Activated naive CD4-positive, alpha-beta T cell treated with anti-CD3 and anti-CD28 coated beads, Interleukin-2, amount 10 ng/mL, durations not matched to agents 7 days and 5 days (primary cell): Measurements from ENCODE around the gene ZNF771.
A peak's percentile ranks its signal among the peaks of the same experiment; 100 is the strongest.

Experiments used
- CTCF ChIA-PET: fragments of 350-600 bp; sonication (Branson Sonifier 250); formaldehyde crosslinking; loops from one replicate; lab custom pipeline; 2021; ENCODE audit warnings: antibody characterized with exemption; lab: Charles Lee
- DNase-seq: peaks from one replicate; pipeline ENCODE4 v3.0.0-alpha.2; 2020
- H3K27ac Mint-ChIP-seq: one replicate; pipeline ENCODE4 v1.8.0; 2021; ENCODE audit warnings: mild to moderate bottlenecking, moderate library complexity, mixed read lengths
- H3K27me3 Mint-ChIP-seq: one replicate; pipeline ENCODE4 v1.8.0; 2021; ENCODE audit warnings: mild to moderate bottlenecking, mixed read lengths
- H3K36me3 Mint-ChIP-seq: one replicate; pipeline ENCODE4 v1.8.0; 2021; ENCODE audit warnings: mixed read lengths
- H3K4me1 Mint-ChIP-seq: one replicate; pipeline ENCODE4 v1.8.0; 2021; ENCODE audit warnings: mixed read lengths
- H3K4me3 Mint-ChIP-seq: one replicate; pipeline ENCODE4 v1.8.0; 2021; ENCODE audit warnings: mild to moderate bottlenecking, moderate library complexity, mixed read lengths
- H3K9me3 Mint-ChIP-seq: one replicate; pipeline ENCODE4 v1.8.0; 2021; ENCODE audit warnings: mixed read lengths

Gene ZNF771

DNA sequence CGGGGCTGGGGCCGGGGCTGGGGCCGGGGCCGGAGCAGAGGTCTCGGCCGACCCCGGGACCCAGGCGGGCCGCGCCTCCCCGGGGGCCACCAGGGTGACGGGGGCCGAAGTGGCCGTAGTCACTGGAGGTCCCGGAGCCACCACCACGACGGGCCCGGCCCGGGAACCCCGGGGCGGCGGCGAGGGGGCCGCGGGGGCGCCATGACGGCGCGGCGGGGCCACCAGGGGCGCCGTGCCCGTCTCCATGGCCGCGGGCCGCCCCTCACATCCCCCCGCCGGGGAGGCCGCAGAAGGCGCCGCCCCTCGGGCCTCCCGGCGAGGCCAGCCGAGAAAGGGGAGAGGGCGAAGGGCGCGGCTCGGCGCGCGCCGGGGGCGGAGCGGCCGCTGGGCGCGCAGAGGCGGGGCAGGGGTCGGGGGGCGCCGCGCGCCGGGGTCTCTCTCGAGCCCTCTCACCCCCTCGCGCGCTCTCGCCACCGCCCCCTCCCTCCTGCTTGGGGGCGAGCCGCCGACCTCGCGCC, 37.4 kb upstream of the ZNF771 start:
- Mint-ChIP-seq H3K9me3 (no peaks in the 10 kb centered on the region), H3K27me3 (no peaks in the 10 kb centered on the region), H3K27ac (no peak overlapping the region), H3K4me1 (peaks cover 50% of the 10 kb centered on the region), H3K36me3 (peaks cover 23% of the 10 kb centered on the region), H3K4me3 (peak overlapping the region; percentile 80)
- CTCF ChIA-PET = interaction anchor here (1.2 to 1.8 kb wide), 2 partner anchors 27 to 39 kb away, joined by 3 to 8 read pairs; no protein-coding TSS in a partner anchor
- no peak for DNase-seq

DNA sequence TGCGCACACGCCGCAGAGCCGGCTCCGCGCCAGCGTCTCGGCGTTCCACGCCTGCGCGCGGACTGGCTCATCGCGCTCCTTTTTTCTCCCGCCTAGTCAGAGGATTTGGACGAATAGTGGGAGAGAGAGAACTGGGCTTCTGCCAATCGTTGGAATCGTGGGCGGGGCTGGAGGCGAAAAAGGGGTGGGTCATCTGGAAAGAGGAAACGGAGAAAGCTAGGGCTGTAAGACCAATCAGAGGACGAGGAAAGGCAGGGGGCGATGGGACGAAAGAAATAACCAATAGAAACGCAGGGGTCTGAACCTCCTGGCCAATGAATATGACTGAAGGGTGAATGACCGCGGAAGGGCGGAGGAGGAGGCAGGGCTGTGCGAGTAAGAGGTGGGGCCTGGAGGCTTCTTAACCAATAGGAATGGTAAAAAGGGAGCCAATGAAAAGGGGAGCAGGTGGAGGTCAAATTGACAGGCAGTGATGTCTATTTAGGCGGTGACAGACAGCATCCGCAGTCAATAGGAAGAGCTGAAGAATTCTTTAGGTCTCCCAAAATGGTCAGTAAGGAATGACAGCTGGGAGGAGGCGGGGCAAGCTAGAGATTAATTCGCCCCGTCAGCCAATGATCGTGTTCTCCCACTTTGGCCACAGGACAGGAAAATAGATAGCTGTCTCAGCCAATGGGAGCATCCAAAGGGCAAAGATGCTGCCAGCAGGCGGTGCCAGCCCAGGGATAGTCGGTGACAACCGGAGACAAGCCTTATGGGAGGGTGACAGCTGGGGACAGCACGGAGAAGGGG, 36.8 kb upstream of the ZNF771 start, which contains the start of gene TBC1D10B:
TSS of gene TBC1D10B (minus strand) at position 39 of the 792 bp plus-strand sequence. CDS start 311 bp downstream, outside the sequence.
- H3K36me3 Mint-ChIP-seq = peaks cover 18% of the 10 kb centered on the region
- DNase-seq = peak; percentile 100
- H3K9me3 Mint-ChIP-seq = no peaks in the 10 kb centered on the region
- H3K27me3 Mint-ChIP-seq = no peaks in the 10 kb centered on the region
- peaks cover 46% of the 10 kb centered on the region for H3K4me1 Mint-ChIP-seq
- CTCF ChIA-PET = interaction anchor here (0.7 to 1.7 kb wide), 6 partner anchors 10 to 39 kb away, joined by 3 to 12 read pairs (median 3); partner anchors contain the start of gene SEPTIN1
- H3K27ac Mint-ChIP-seq = peak within 1 kb of the TSS; percentile 92
- peak within 1 kb of the TSS; percentile 87 for H3K4me3 Mint-ChIP-seq

DNA sequence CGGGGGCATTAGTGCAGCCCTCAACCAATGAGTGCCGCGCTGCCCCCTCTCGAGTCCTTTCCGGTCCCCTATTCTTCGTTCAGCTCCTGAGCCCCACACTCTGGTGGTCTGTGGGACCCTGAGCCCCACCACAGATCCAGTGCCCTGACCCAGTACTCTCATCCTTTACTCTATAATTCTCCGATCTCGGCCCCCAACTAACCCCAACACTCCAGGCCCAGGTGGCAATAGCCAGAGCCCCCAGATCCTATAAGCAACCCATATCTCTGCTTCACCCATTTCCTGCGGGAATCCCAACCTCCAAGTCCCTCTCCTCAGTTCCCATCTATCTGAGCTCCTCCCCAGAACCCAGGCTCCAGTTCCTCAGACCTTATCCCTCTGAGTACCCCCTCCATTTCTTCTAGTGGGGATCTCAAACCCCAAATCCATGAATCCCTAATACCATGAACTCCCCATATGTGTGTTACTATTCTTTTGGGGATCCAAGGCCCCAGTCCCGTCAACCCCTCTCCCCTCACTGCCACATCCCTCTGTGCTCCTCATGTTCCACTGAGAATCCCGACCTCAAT, 36.1 kb upstream of the ZNF771 start:
- H3K27me3 Mint-ChIP-seq = no peaks in the 10 kb centered on the region
- CTCF ChIA-PET = interaction anchor here (0.6 to 1.7 kb wide), 8 partner anchors 9 to 102 kb away, joined by 3 to 12 read pairs (median 3); partner anchors contain the start of gene SEPTIN1
- no peaks in the 10 kb centered on the region for H3K9me3 Mint-ChIP-seq
- peaks cover 45% of the 10 kb centered on the region for H3K4me1 Mint-ChIP-seq
- H3K27ac Mint-ChIP-seq = peak overlapping the region; percentile 92
- no peak for DNase-seq
- H3K4me3 Mint-ChIP-seq = peak overlapping the region; percentile 80
- peaks cover 18% of the 10 kb centered on the region for H3K36me3 Mint-ChIP-seq

DNA sequence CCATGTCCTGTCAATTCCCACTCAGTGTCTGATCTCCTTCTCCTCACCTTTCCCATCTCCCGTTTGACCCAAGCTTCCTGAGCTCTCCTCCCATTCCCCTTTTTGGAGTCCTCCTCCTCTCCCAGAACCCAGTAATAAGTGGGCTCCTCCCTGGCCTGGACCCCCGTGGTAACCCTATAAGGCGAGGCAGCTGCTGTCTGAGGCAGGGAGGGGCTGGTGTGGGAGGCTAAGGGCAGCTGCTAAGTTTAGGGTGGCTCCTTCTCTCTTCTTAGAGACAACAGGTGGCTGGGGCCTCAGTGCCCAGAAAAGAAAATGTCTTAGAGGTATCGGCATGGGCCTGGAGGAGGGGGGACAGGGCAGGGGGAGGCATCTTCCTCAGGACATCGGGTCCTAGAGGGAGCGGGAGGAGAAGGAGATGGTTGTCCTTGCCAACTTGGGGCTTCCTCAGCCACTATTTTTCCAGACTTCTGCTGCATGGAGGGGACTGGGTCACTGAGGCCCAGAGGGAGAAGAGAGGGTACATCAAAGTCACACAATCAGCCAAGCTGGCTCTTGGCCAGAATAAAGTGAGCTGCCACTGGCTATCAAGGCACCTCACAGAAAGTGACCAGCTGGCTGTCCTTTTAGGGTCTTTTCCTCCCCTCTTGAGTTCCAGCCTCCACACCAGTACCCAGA, 35.2 kb upstream of the ZNF771 start:
- CTCF ChIA-PET = interaction anchor here (0.6 to 1.7 kb wide), 4 partner anchors 10 to 101 kb away, joined by 3 to 12 read pairs (median 3); partner anchors contain the start of gene SEPTIN1

DNA sequence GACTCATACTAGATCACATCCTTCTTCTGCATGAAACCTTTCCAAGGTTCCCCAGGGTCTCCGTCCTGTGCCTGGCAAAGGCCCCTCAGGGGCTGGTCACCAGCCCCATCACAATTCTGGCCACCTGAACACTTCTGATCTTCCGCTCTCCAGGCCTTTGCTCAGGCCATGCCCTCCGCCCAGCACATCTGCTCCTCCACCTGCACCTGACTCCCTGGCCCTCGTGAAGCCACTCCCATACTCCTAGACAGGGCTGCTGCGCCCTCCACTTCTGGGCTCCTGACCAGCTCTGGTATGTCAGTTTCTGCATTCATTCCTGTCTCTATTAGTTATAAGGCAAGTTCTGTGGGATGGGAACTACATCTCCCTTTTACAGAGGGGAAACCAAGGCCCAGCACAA, 34.7 kb upstream of the ZNF771 start:
- CTCF ChIA-PET = interaction anchor here (1.5 kb wide), 1 partner anchor 16 kb away, joined by 3 read pairs; no protein-coding TSS in a partner anchor
- Mint-ChIP-seq H3K9me3 (no peaks in the 10 kb centered on the region), H3K4me1 (peaks cover 44% of the 10 kb centered on the region), H3K36me3 (peaks cover 14% of the 10 kb centered on the region), H3K4me3 (peak overlapping the region; percentile 18), H3K27ac (peak overlapping the region; percentile 72), H3K27me3 (no peaks in the 10 kb centered on the region)
- no peak for DNase-seq

More for the DNA sequence above, 35.2 kb upstream of the ZNF771 start:
- H3K27me3 Mint-ChIP-seq = no peaks in the 10 kb centered on the region
- no peaks in the 10 kb centered on the region for H3K9me3 Mint-ChIP-seq
- peaks cover 44% of the 10 kb centered on the region for H3K4me1 Mint-ChIP-seq
- DNase-seq = no peak
- peak overlapping the region; percentile 92 for H3K27ac Mint-ChIP-seq
- H3K36me3 Mint-ChIP-seq = peaks cover 12% of the 10 kb centered on the region
- H3K4me3 Mint-ChIP-seq = peak overlapping the region; percentile 80

DNA sequence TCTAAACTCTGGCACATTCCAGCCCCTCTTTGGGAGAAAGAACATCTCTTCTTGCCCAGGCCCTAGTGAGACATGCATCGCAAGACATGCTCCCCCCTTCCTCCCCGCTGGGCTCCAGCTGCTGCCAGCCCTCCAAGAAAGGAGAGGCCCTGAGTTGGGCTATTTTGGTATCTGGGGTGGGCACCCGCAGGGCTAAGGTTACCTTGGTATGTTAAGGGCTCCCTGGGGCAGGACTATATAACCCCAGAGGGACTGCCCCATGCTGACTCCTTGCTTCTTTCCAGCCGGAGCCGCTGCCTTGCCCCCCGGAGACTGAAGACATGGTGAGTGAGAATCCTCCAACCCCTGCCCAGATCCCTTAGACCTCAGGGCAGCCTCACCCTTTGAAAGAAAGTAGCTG, 32.9 kb upstream of the ZNF771 start, which contains the start of gene MYL11:
TSS of gene MYL11 (plus strand) at position 265 of the 400 bp plus-strand sequence. CDS start at position 321, 56 bp downstream.
- H3K4me1 Mint-ChIP-seq = peaks cover 46% of the 10 kb centered on the region
- H3K9me3 Mint-ChIP-seq = no peaks in the 10 kb centered on the region
- CTCF ChIA-PET = no interaction called here
- DNase-seq = no peak
- peak within 1 kb of the TSS; percentile 97 for H3K27ac Mint-ChIP-seq
- H3K27me3 Mint-ChIP-seq = no peaks in the 10 kb centered on the region
- no peak within 1 kb of the TSS for H3K4me3 Mint-ChIP-seq
- H3K36me3 Mint-ChIP-seq = peaks cover 22% of the 10 kb centered on the region

DNA sequence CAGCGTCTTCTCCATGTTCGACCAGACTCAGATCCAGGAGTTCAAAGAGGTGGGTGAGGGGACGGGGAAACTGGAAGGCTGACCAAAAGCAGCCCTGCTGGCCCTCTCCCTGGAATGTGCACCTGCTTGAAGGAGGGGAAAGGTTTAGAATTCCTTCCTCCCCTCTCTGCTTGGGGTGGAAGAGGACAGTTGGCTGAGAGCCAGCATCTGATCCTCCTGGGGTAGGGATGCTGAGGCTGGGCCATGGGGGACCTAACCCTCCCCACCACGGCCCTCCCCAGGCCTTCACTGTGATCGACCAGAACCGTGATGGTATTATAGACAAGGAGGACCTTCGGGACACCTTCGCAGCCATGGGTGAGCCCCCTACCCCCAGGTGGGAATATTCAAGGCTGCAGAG, 31.5 kb upstream of the ZNF771 start:
- Mint-ChIP-seq H3K4me3 (no peak overlapping the region), H3K27me3 (no peaks in the 10 kb centered on the region), H3K36me3 (peaks cover 31% of the 10 kb centered on the region), H3K9me3 (no peaks in the 10 kb centered on the region), H3K4me1 (peaks cover 59% of the 10 kb centered on the region), H3K27ac (peak overlapping the region; percentile 97)
- DNase-seq = no peak
- CTCF ChIA-PET = no interaction called here

DNA sequence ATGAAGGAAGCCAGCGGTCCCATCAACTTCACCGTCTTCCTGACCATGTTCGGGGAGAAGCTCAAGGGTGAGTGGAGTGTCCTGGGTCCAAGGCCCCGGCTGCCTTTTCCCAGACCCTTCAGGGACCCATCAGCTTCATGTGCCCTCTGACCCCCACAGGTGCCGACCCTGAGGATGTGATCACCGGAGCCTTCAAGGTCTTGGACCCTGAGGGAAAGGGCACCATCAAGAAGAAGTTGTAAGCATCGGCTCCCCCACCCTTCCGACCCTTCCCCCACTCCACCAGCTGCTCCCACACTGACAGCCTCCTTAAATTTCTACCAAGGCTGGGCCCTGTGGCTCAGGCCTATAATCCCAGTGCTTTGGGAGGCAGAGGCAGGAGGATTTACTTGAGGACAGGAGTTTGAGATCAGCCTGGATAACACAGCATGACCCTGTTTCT, 30.9 kb upstream of the ZNF771 start:
- Mint-ChIP-seq H3K4me3 (peak overlapping the region; percentile 83), H3K4me1 (peaks cover 59% of the 10 kb centered on the region), H3K27ac (peak overlapping the region; percentile 97), H3K27me3 (no peaks in the 10 kb centered on the region), H3K36me3 (peaks cover 35% of the 10 kb centered on the region), H3K9me3 (no peaks in the 10 kb centered on the region)
- DNase-seq = no peak
- CTCF ChIA-PET = no interaction called here

DNA sequence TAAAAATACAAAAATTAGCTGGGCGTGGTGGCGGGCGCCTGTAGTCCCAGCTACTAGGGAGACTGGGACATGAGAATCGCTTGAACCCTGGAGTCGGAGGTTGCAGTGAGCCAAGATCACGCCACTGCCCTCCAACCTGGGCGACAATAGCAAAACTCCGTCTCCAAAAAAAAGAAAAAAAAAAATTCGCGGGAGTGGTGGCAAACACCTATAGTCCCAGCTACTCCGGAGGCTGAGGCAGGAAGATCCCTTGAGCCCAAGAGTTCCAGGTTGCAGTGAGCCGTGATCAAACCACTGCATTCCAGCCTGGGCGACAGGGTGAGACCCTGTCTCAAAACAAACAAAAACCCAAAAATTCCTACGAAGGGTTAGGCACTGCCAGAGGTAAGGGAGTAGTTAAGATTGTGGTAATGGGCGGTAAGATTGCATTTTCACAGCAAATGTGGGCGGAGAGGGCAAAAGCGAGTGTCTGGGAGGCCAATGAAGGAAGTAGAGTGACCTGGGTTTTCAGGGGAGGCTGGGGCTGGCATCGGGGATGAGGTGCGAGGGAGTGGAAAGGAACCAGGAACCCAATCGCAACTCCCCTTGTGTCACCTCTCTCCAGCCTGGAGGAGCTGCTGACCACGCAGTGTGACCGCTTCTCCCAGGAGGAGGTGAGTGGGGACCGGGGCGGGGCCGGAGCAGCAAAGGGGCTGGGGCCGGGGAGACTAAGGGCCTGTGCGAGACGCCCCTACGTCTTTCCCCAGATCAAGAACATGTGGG, 30.2 kb upstream of the ZNF771 start:
- H3K9me3 Mint-ChIP-seq = no peaks in the 10 kb centered on the region
- peaks cover 38% of the 10 kb centered on the region for H3K36me3 Mint-ChIP-seq
- H3K4me1 Mint-ChIP-seq = peaks cover 57% of the 10 kb centered on the region
- CTCF ChIA-PET = no interaction called here
- H3K4me3 Mint-ChIP-seq = peak overlapping the region; percentile 83
- H3K27me3 Mint-ChIP-seq = no peaks in the 10 kb centered on the region
- peak overlapping the region; percentile 97 for H3K27ac Mint-ChIP-seq
- no peak for DNase-seq

DNA sequence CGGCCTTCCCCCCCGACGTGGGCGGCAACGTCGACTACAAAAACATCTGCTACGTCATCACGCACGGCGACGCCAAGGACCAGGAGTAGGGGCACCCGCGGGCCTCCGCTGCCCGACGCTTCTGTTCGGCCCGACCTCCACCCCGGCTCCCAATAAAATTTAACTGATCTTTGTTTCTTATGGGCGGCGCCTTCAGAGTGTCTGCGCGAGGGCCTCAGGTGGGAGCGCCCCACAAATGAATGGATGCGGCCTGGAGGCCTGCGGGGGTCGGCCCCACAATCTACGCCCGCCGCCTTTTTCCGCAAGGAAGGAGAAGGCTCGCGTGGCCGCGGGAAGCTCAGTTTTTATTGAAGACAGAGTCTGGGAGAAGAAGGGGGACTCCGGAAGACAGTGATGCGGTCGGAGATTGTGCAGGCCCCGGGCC, 29.6 kb upstream of the ZNF771 start:
- H3K27me3 Mint-ChIP-seq = no peaks in the 10 kb centered on the region
- peaks cover 43% of the 10 kb centered on the region for H3K36me3 Mint-ChIP-seq
- H3K9me3 Mint-ChIP-seq = no peaks in the 10 kb centered on the region
- CTCF ChIA-PET = interaction anchor here (1.5 kb wide), 1 partner anchor 32 kb away, joined by 5 read pairs; no protein-coding TSS in a partner anchor
- peak overlapping the region; percentile 83 for H3K4me3 Mint-ChIP-seq
- peak; percentile 92 for DNase-seq
- H3K27ac Mint-ChIP-seq = peak overlapping the region; percentile 97
- H3K4me1 Mint-ChIP-seq = peaks cover 61% of the 10 kb centered on the region

DNA sequence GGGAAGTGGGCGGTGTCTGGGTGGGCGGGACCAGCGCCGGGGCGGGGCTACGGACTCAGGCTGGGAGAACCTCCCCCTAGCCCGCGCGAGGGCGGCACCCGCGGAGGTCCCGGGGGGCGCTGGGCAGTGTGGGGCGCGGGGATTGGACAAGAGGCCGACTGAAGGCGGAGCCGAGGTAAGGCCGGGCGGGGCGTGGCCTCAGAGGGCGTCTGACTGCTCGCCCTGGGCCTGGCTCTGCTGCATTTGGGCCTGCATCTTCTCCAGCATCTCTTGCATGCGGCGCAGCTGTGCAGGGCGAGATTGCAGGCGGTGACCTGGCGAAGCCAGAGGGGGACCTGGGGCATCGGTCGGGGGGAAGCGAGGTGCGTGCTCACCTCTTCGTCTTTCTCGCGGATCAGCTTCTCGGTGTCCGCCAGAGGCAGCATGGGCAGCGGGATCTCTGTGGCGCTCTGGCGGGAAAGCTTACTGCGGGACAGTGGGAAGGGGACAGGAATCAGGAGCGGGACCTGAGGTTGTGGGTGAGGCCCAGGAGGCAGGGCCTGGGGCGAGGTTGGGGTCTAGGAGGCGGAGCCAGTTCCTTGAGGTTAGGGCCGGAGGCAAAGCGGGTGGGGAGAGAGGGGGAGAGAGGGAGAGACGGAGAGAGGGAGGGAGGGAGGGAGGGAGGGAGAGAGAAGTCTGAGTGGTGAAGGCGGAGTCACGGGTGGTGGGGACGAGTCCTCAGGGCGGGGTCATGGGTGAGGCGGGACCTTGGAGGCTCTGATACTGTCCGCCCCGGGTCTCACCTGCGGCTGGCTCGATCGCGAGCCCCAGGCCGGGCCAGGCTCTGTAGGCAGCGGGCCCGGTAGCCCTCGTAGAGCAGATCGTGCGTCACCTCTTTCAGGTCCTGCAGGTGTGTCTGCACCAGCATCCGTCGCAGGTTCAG, 28.9 kb upstream of the ZNF771 start:
- H3K27me3 Mint-ChIP-seq = no peaks in the 10 kb centered on the region

DNA sequence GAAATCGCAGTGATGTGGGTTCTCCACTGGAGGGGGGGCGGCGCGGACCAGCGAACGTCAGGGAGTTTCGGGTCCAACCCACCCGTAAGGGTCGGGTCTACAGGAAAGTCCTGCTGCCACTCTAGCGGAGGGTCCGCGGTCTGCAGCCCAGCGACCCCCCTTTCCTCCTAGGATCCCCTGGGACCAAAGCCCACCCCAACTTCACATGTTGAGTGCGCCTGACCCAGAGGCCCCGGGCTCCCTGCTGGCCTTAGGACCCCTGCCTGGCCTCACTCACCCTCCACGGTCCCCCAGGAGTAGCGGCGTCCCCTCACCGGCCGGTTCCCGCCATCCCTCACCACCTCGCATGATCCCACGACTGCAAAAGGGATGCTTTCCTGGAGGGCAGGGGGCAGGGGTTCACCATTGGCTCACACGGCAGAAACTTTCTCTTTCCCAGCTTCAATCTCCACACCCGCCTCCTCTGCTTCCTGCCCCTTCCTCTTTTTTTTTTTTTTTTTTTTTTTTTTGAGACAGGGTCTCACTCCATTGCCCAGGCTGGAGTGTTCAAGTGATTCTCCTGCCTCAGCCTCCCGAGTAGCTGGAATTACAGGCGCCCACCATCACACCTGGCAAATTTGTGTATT, 28.1 kb upstream of the ZNF771 start:
- H3K27me3 Mint-ChIP-seq = no peaks in the 10 kb centered on the region
- H3K4me1 Mint-ChIP-seq = peaks cover 72% of the 10 kb centered on the region
- H3K36me3 Mint-ChIP-seq = peaks cover 43% of the 10 kb centered on the region
- peak overlapping the region; percentile 97 for H3K27ac Mint-ChIP-seq
- H3K9me3 Mint-ChIP-seq = no peaks in the 10 kb centered on the region
- peak overlapping the region; percentile 83 for H3K4me3 Mint-ChIP-seq
- no peak for DNase-seq
- CTCF ChIA-PET = interaction anchor here (1.2 to 1.5 kb wide), 2 partner anchors 17 to 30 kb away, joined by 3 to 5 read pairs; no protein-coding TSS in a partner anchor

More for the DNA sequence above, 28.9 kb upstream of the ZNF771 start:
- Mint-ChIP-seq H3K9me3 (no peaks in the 10 kb centered on the region), H3K27ac (peak overlapping the region; percentile 97), H3K4me3 (peak overlapping the region; percentile 83), H3K36me3 (peaks cover 43% of the 10 kb centered on the region), H3K4me1 (peaks cover 67% of the 10 kb centered on the region)
- peak; percentile 99 for DNase-seq
- CTCF ChIA-PET = interaction anchor here (1.5 kb wide), 1 partner anchor 31 kb away, joined by 5 read pairs; no protein-coding TSS in a partner anchor
